Stimulated activated CD4-positive, alpha-beta T cell treated with anti-CD3 and anti-CD28 coated beads, Interleukin-15, amount 100 ng/mL, for 48 hours (primary cell): ENCODE results near the gene GGCX.
"Not testable (repeated sequence)": the region's sequence is repeated elsewhere in the genome, so short reads cannot be mapped to it uniquely, and the experiment has no call there.

Experiments
- DNase-seq, 2 donors: peaks; one replicate each; pipeline ENCODE4 v3.0.0-alpha.2; 2020; ENCODE audit warnings: low read depth in 2 of 2

GGCX gene

GRCh38 chr2:85561280-85562212 is at the start of gene GGCX:
Gene GGCX, minus strand, starts transcription at chr2:85561493. Its CDS starts 65 bp downstream, at chr2:85561428.
- DNase-seq, result peak; percentile 92 to 96

GRCh38 chr2:85607268-85608215 is 46.2 kb upstream of the GGCX start:
- no peak for DNase-seq

- no peak for DNase-seq
These were observed 44.8 kb upstream of the GGCX start for GRCh38 chr2:85606116-85606455.

- no peak for DNase-seq
These were observed 44.3 kb upstream of the GGCX start for GRCh38 chr2:85605406-85606115.

GRCh38 chr2:85604568-85605339 is 43.5 kb upstream of the GGCX start:
- DNase-seq, result no peak

GRCh38 chr2:85604133-85604444 is 42.8 kb upstream of the GGCX start:
- not testable (repeated sequence) for DNase-seq

- peak; percentile 71 to 86 for DNase-seq
These were observed 41.4 kb upstream of the GGCX start, which contains the start of gene TMEM150A for GRCh38 chr2:85602476-85603234. Gene TMEM150A, minus strand, starts transcription at chr2:85602698. Its CDS starts 750 bp downstream, at chr2:85601948.

- DNase-seq, result no peak
These were observed 40.6 kb upstream of the GGCX start for GRCh38 chr2:85601771-85602475.

GRCh38 chr2:85600951-85601770 is 39.9 kb upstream of the GGCX start:
- no peak for DNase-seq

- no peak for DNase-seq
These were observed 38.9 kb upstream of the GGCX start for GRCh38 chr2:85600235-85600575.

GRCh38 chr2:85599468-85600234 is 38.4 kb upstream of the GGCX start:
- DNase-seq, result no peak

- no peak for DNase-seq
These were observed 37.5 kb upstream of the GGCX start for GRCh38 chr2:85598594-85599340.

GRCh38 chr2:85597241-85597640 is 35.9 kb upstream of the GGCX start:
- DNase-seq, result no peak

- DNase-seq, result no peak
These were observed 35.3 kb upstream of the GGCX start for GRCh38 chr2:85596486-85597143.

GRCh38 chr2:85596026-85596333 is 34.7 kb upstream of the GGCX start:
- DNase-seq, result no peak

GRCh38 chr2:85595301-85596025 is 34.2 kb upstream of the GGCX start, which contains the start of gene RNF181:
Gene RNF181, plus strand, starts transcription at chr2:85595745. Its CDS starts 19 bp downstream, at chr2:85595764.
- peak; percentile 88 to 89 for DNase-seq
